Epidermal melanocyte (primary cell): Measurements from ENCODE around the gene BCLAF1.
"Not testable (repeated sequence)": the region's sequence is repeated elsewhere in the genome, so short reads cannot be mapped to it uniquely, and the experiment has no call there.

ENCODE experiments used
- DNase-seq: peaks from one replicate; pipeline ENCODE4 v3.0.0; 2011; ENCODE audit warnings: low spot score; ENCODE audit not compliant: insufficient read length

Gene BCLAF1

DNA sequence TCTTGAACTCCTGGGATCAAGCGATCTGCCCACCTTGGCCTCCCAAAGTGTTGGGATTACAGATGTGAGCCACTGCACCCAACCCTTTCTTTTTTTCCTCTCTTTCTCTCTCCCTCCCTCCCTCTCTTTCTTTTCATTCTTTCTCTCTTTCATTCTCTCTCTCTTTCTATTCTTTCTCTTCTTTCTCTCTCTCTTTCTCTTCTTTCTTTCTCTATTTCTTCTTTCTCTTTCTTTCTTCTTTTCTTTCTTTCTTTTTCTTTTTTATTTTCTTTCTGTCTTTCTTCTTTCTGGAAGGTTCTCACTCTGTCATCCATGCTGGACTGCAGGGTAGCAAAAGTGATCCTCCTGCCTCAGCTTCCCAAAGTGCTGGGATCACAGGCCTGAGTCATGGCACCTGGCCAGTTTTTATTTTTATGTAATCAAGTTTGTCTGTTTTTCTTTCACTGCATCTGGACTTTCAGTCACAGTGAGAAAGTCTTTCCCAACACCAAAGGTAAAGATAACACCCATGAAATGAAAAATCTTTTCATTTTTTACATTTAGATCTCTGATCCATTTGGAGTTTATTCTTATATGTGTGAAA, 20.2 kb upstream of the BCLAF1 start:
- DNase-seq, result no peak

DNA sequence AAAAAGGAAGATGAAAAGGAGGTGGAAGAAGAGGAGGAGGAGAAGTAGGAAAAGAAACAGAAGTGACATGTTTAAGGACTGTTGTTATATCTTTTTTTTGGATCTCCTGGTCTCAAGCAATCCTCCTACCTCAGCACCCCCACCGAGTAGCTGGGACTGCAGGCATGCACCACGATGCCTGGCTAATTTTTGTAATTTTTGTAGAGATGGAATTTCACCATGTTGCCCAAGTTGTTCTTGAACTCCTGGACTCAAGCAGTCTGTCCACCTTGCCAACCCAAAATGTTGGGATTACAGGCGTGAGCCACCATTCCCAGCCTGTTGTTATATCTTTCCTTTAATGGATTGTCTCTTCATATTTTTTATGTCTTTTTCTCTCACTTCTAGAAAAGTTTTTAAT, 19.5 kb upstream of the BCLAF1 start:
- no peak for DNase-seq

GRCh38 chr6:136308469-136308868, 18.8 kb upstream of the BCLAF1 start:
- not testable (repeated sequence) for DNase-seq

- DNase-seq, result no peak
These were observed 17.7 kb upstream of the BCLAF1 start for GRCh38 chr6:136307351-136307750.

DNA sequence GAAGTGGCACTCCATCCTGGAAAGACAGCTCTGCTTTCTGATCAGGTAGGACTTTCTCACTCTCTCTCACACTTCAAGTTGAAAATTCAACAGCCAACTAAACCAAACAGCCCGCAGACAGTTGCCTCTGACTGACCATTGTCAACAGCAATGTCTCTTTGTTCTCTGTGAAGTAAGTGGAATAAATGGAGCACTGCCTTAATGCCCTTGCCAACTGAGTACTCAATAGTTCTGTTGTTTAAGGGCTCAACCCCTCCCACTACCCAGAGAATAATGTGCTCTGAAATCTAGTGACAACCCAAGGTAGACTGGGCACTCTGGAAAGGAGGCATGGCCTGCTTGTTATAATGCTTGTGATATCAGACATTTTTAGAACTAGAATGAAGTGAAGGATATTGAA, 16.8 kb upstream of the BCLAF1 start:
- DNase-seq, result no peak

- no peak for DNase-seq
These were observed 14.8 kb upstream of the BCLAF1 start for GRCh38 chr6:136304410-136304809.

- DNase-seq, result no peak
These were observed 13.9 kb upstream of the BCLAF1 start for GRCh38 chr6:136303516-136303915.

- no peak for DNase-seq
These were observed 5.0 kb upstream of the BCLAF1 start for GRCh38 chr6:136294621-136295020.

- DNase-seq, result peak; percentile 60
These were observed 864 bp upstream of the BCLAF1 start for GRCh38 chr6:136290410-136291010.

DNA sequence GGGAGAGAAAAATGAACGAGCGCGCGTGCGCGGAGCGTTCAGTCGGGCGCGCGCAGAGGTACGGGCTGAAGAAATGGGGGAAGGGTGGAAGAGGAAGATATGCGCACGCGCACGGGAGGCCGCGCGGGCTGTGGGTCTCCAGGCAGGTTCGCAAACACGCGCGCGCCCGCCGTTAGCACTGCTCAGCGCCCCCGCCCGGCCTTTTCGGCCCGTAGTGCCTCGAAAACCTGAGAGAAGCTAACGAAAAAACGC, 393 bp downstream of the BCLAF1 start:
- DNase-seq, result peak; percentile 45

GRCh38 chr6:136288566-136289326, 900 bp downstream of the BCLAF1 start:
- DNase-seq, result peak; percentile 61

DNA sequence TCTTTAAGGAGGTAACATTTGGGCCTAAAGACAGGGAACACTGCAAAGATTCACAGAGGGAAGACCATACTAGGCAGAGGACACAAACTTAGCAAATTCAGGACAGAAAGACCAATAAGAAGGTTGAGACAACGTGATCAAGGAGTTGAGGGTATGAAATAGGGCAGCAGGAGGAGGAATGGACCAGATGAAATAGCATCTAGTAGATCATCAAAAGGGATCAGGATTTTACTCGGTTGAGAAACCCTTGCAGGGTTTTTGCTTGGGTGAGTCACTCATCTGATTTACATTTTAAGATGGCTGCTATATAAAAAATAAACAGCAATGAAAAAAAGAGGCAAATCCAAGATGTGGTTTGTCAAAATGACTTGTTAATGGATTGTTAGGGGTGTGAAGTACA, 4.7 kb downstream of the BCLAF1 start:
- DNase-seq, result no peak

DNA sequence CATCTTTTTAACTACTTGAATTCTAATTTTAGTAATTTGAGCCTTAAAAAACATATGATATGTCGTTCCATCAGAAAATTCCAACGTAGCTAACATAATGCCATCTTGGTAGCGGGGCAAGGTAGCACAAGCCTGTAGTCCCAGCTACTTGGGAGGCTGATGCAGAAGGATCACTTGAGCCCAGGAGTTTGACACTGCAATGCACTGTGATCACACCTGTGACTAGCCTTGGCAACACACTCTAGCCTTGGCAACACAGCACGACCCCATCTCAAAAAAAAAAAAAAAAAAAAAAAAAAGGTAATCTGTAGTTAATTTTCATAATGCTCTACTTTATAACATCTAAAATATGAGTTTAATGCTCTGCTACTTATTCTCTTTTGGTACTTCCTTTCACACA, 6.7 kb downstream of the BCLAF1 start:
- DNase-seq, result no peak

DNA sequence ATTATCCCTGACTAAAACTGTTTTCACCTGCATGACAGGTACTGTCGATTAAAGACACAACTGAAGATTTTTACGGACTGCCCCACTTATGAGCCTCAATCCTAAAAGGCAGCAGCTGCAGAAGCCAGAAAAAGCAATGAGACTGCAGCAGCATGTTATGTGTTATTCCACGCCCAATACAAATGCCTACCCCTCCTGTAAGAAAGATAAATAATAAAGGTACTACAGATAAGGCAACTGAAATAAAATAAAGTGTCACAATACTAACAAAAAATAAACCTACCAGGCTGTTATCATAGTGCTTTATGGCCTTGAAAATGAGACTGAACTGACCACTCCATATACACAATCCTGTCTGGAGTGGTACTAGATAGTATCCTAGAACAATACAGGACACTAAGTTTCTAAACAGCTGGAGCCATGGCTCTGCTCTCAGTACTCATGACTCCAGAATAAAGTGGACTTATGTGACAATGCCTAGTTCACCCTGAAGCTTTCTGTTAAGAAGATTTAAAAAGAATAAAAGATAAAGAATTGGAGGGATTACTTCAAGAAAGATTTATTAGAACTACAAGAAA, 9.5 kb downstream of the BCLAF1 start:
- no peak for DNase-seq

- no peak for DNase-seq
These were observed 15.6 kb downstream of the BCLAF1 start for GRCh38 chr6:136274062-136274461.

- DNase-seq, result no peak
These were observed 24.5 kb downstream of the BCLAF1 start for GRCh38 chr6:136265101-136265500.

DNA sequence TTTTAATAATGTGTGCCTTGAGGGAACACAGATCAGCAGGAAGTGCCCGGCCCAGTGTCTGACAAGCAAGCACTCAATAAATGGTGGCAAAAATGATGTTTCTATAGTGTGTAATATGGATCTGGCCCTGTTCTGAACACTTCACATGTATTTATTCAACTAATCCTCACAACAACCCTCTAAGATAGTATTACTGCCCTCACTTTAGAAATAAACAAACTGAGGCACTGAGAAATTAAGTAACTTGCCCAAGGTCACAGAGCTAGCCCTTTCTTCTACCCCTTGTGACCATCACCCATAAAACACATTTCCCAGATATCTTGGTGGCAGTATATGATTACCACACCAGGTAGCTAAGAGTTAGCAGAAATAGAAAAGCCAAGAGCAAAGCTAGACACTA, 26.7 kb downstream of the BCLAF1 start:
- no peak for DNase-seq

GRCh38 chr6:136254851-136255466, 34.7 kb downstream of the BCLAF1 start:
- no peak for DNase-seq

DNA sequence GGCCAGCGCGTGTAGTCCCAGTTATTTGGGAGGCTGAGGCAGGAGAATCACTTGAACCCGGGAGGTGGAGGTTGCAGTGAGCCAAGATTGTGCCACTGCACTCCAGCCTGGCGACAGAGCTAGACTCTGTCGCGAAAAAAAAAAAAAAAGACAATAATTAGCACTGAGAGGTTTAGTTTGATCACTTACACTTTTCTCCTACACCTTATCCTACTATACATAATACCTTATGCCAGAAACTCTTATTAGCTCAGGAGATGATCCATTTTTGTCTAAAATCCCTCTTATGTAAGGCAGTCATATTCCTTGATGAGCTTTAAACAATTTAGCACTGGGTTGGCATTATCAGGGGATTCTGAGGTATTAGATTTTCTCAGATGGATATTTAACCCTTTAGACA, 35.9 kb downstream of the BCLAF1 start:
- DNase-seq, result no peak

DNA sequence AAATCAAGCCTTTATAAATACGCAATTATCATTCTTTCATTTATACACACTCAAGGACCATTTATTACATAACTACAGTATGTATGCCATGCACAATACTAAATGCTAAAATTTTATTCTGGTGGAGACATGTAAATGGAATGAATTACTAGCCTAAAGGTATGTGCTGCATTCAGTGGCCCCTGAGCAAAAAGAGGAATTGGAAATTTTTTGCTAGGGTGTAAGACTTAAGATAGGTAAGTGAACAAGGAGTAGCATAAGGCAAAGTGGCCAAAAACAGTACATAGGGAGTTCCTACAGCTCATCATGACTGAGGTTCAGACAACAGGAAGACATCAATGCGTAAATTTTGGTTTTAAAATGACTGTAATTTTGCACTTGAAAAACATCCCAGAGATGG, 37.2 kb downstream of the BCLAF1 start:
- DNase-seq, result no peak

DNA sequence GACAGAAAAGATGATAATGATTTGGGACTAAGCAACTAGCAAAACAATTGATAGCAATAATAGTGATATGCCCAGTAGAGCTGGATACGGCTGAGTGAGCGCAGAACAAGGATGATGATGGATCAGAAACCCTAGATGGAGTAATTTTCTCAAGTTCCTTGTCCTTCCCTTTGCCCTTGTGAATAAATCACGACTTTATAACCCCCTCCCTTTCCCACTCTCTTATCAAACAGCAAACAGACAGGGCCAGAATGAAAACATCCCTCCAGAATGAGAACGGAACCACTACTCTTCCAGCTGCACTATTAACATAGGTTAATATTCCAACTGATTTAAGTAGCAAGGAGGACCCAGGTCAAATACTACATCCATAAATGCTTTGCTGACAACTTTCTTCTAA, 38.3 kb downstream of the BCLAF1 start:
- DNase-seq, result no peak

GRCh38 chr6:136250686-136251008, 39.0 kb downstream of the BCLAF1 start:
- DNase-seq, result no peak
